HepG2 (cell line): ENCODE results near the gene ASB9. TPM values are rescaled to one million over a fixed set of nuclear protein-coding genes. Genes with fewer than 3 reads are reported as not detected.

Source experiments
- ATF1 ChIP-seq: IDR thresholded peaks from 2 replicates; pipeline ENCODE4 v1.6.1; 2016; ENCODE audit warnings: mild to moderate bottlenecking, control low read depth
- CEBPZ ChIP-seq: IDR thresholded peaks from 2 replicates; pipeline ENCODE4 v1.6.1; 2012; ENCODE audit warnings: low read length, improper control_type of control experiment
- ETV6 ChIP-seq: sonication (generic); formaldehyde crosslinking; conservative IDR thresholded peaks from 2 replicates; pipeline ENCODE4 v1.4.0; 2020; ENCODE audit warnings: missing genetic modification reagents
- FOXO1 ChIP-seq: sonication (generic); formaldehyde crosslinking; IDR thresholded peaks from 2 replicates; pipeline ENCODE4 v1.4.0; 2020; ENCODE audit warnings: missing genetic modification reagents
- HNF1B ChIP-seq: sonication (generic); formaldehyde crosslinking; IDR thresholded peaks from 2 replicates; pipeline ENCODE4 v1.5.1; 2020; ENCODE audit warnings: mild to moderate bottlenecking, moderate library complexity, missing genetic modification reagents
- ISX ChIP-seq: sonication (generic); formaldehyde crosslinking; conservative IDR thresholded peaks from 2 replicates; pipeline ENCODE4 v1.5.0; 2020; ENCODE audit warnings: missing genetic modification reagents
- KLF16 ChIP-seq, 2 experiments: sonication (generic) in 1 of 2; formaldehyde crosslinking in 1 of 2; IDR thresholded peaks; 2 replicates each; pipeline versions ENCODE4 v1.6.1 to v1.8.0; 2016 to 2023; ENCODE audit warnings: missing genetic modification reagents in 2 of 2, missing compliant biosample characterization in 1 of 2
- KLF9 ChIP-seq: IDR thresholded peaks from 2 replicates; pipeline ENCODE4 v1.6.1; 2016; ENCODE audit warnings: low read depth
- MIXL1 ChIP-seq: IDR thresholded peaks from 2 replicates; pipeline ENCODE4 v1.6.1; 2016
- SNAPC5 ChIP-seq: sonication (generic); formaldehyde crosslinking; IDR thresholded peaks from 2 replicates; pipeline ENCODE4 v1.8.1; 2023; ENCODE audit warnings: mild to moderate bottlenecking, missing genetic modification reagents, borderline replicate concordance
- SUZ12 ChIP-seq: fragments of 150-350 bp; IDR thresholded peaks from 2 replicates; pipeline ENCODE4 v1.6.1; 2014; ENCODE audit warnings: low read depth, low read length
- TEAD2 ChIP-seq: sonication (generic); formaldehyde crosslinking; IDR thresholded peaks from 2 replicates; pipeline ENCODE4 v1.9.0; 2021; ENCODE audit warnings: missing genetic modification reagents
- TP53 ChIP-seq: sonication (generic); formaldehyde crosslinking; conservative IDR thresholded peaks from 2 replicates; pipeline ENCODE4 v1.4.0; 2020; ENCODE audit warnings: missing genetic modification reagents
- ZBTB3 ChIP-seq: sonication (generic); formaldehyde crosslinking; IDR thresholded peaks from 2 replicates; pipeline ENCODE4 v1.4.0; 2020; ENCODE audit warnings: low read depth, mild to moderate bottlenecking, moderate library complexity, missing genetic modification reagents, borderline replicate concordance
- ZNF180 ChIP-seq: sonication (generic); formaldehyde crosslinking; IDR thresholded peaks from 2 replicates; pipeline ENCODE4 v1.4.0; 2020; ENCODE audit warnings: low read depth, missing genetic modification reagents, borderline replicate concordance
- ZNF251 ChIP-seq: sonication (generic); formaldehyde crosslinking; IDR thresholded peaks from 2 replicates; pipeline ENCODE4 v1.9.0; 2021; ENCODE audit warnings: mild to moderate bottlenecking, missing genetic modification reagents
- ZNF431 ChIP-seq: sonication (generic); formaldehyde crosslinking; IDR thresholded peaks from 2 replicates; pipeline ENCODE4 v1.9.0; 2022; ENCODE audit warnings: missing genetic modification reagents, low read depth, mild to moderate bottlenecking, borderline replicate concordance
- ZNF557 ChIP-seq: sonication (generic); formaldehyde crosslinking; IDR thresholded peaks from 2 replicates; pipeline ENCODE4 v1.4.0; 2020; ENCODE audit warnings: missing genetic modification reagents
- ZNF615 ChIP-seq: sonication (generic); formaldehyde crosslinking; IDR thresholded peaks from 2 replicates; pipeline ENCODE4 v1.5.0; 2020; ENCODE audit warnings: mild to moderate bottlenecking, missing genetic modification reagents, borderline replicate concordance
- polyA plus RNA-seq, 8 experiments: library from polyadenylated mRNA; depleted of rRNA in 3 of 8; stranded (reverse) in 7 of 8; unstranded in 1 of 8; fragments of >200 nt; fragmentation: Illumina TruSeq in 4 of 8; extraction: Trizol in 4 of 8; gene quantifications; 2 replicates each; pipeline versions ENCODE4 v1.2.1 to v1.2.3, GENCODE V29; 2011 to 2016; ENCODE audit warnings: low read depth in 4 of 8, missing spikeins in 1 of 8, mixed read lengths in 1 of 8; ENCODE audit not compliant: insufficient read depth in 1 of 8
- total RNA-seq, 5 experiments: library from RNA; depleted of rRNA; stranded (reverse); fragments of >200 nt; fragmentation: Illumina TruSeq; extraction: Trizol; gene quantifications; 2 replicates each; pipeline ENCODE4 v1.2.3, GENCODE V29; 2016; ENCODE audit warnings: low read depth in 1 of 5
- TF ChIP-seq, protein P1 (sequence below): sonication (generic); formaldehyde crosslinking; IDR thresholded peaks from 2 replicates; pipeline ENCODE4 v1.4.0; 2020; ENCODE audit warnings: missing genetic modification reagents

Gene ASB9
- total and polyA plus RNA-seq, 2 of the 13 experiments (the other 11 are each of a cell fraction or from before 2014, with no cell fraction given): 4.2 to 13.8 TPM

GRCh38 chrX:15269618-15270521, at the start of gene ASB9 (continued):
- TF ChIP-seq, protein P1, sequence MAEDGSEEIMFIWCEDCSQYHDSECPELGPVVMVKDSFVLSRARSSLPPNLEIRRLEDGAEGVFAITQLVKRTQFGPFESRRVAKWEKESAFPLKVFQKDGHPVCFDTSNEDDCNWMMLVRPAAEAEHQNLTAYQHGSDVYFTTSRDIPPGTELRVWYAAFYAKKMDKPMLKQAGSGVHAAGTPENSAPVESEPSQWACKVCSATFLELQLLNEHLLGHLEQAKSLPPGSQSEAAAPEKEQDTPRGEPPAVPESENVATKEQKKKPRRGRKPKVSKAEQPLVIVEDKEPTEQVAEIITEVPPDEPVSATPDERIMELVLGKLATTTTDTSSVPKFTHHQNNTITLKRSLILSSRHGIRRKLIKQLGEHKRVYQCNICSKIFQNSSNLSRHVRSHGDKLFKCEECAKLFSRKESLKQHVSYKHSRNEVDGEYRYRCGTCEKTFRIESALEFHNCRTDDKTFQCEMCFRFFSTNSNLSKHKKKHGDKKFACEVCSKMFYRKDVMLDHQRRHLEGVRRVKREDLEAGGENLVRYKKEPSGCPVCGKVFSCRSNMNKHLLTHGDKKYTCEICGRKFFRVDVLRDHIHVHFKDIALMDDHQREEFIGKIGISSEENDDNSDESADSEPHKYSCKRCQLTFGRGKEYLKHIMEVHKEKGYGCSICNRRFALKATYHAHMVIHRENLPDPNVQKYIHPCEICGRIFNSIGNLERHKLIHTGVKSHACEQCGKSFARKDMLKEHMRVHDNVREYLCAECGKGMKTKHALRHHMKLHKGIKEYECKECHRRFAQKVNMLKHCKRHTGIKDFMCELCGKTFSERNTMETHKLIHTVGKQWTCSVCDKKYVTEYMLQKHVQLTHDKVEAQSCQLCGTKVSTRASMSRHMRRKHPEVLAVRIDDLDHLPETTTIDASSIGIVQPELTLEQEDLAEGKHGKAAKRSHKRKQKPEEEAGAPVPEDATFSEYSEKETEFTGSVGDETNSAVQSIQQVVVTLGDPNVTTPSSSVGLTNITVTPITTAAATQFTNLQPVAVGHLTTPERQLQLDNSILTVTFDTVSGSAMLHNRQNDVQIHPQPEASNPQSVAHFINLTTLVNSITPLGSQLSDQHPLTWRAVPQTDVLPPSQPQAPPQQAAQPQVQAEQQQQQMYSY (CRISPR knock-in tag): no peak
- TF ChIP-seq ZNF557 (CRISPR knock-in tag) (no peak), ZBTB3 (CRISPR knock-in tag) (no peak), FOXO1 (CRISPR knock-in tag) (no peak), KLF9 (no peak), HNF1B (CRISPR knock-in tag) (peak; percentile 87), KLF16 (CRISPR knock-in tag; IDR thresholded peaks at IDR 0.05) (0 out of 4 replicates have a peak, but pooled peaks of 1 of the 2 experiments have one; percentile 14), ISX (CRISPR knock-in tag) (no peak), SNAPC5 (CRISPR knock-in tag) (no peak), TEAD2 (no peak), SUZ12 (no peak), TP53 (CRISPR knock-in tag) (no peak), ZNF431 (CRISPR knock-in tag) (no peak), ZNF180 (no peak), ETV6 (CRISPR knock-in tag) (no peak), ATF1 (CRISPR knock-in tag) (peak; percentile 36; the same call in 1 of the 2 replicates), CEBPZ (no peak), ZNF615 (CRISPR knock-in tag) (no peak), MIXL1 (no peak), ZNF251 (no peak)
